SK-N-SH treated with all-trans-retinoic acid at 6 μM for 48 hours (cell line): ENCODE data around the gene ARAP1.

Experiments used
- ATAC-seq: fragments of 200-7000 bp; cut with Tn5 transposase; 3 replicates; pipeline ENCODE4 v1.9.1; 2020; ENCODE audit warnings: mild to moderate bottlenecking, moderate library complexity
- ARNTL ChIP-seq: fragments of 450-650 bp; formaldehyde crosslinking; IDR thresholded peaks from 2 replicates; pipeline ENCODE4 v1.5.0; 2020; ENCODE audit warnings: low read depth, mild to moderate bottlenecking, moderate library complexity, borderline replicate concordance
- BACH2 ChIP-seq: fragments of 250-450 bp; sonication (Bioruptor Pico); IDR thresholded peaks from 2 replicates; pipeline ENCODE4 v1.9.0; 2021; ENCODE audit warnings: mild to moderate bottlenecking, borderline replicate concordance
- CSDC2 ChIP-seq: fragments of 250-450 bp; sonication (Bioruptor Pico); IDR thresholded peaks from 2 replicates; pipeline ENCODE4 v1.5.0; 2020; ENCODE audit warnings: mild to moderate bottlenecking, moderate library complexity
- ESRRG ChIP-seq: fragments of 250-450 bp; sonication (Bioruptor Pico); IDR thresholded peaks from 2 replicates; pipeline ENCODE4 v1.6.1; 2021; ENCODE audit warnings: mild to moderate bottlenecking
- GLIS3 ChIP-seq: fragments of 250-450 bp; sonication (Bioruptor Pico); IDR thresholded peaks from 2 replicates; pipeline ENCODE4 v1.5.0; 2020; ENCODE audit warnings: mild to moderate bottlenecking, moderate library complexity
- ISL1 ChIP-seq: fragments of 250-450 bp; sonication (Bioruptor Pico); IDR thresholded peaks from 2 replicates; pipeline ENCODE4 v2.1.2; 2022; ENCODE audit warnings: mild to moderate bottlenecking, moderate library complexity
- OSR1 ChIP-seq: fragments of 250-450 bp; sonication (Bioruptor Pico); IDR thresholded peaks from 2 replicates; pipeline ENCODE4 v1.8.0; 2022; ENCODE audit warnings: moderate library complexity, mild to moderate bottlenecking, inconsistent platforms
- PPARA ChIP-seq: fragments of 250-450 bp; sonication (Bioruptor Pico); IDR thresholded peaks from 2 replicates; pipeline ENCODE4 v1.5.0; 2020; ENCODE audit warnings: mild to moderate bottlenecking, borderline replicate concordance
- RARB ChIP-seq: fragments of 250-450 bp; sonication (Bioruptor Pico); IDR thresholded peaks from 2 replicates; pipeline ENCODE4 v1.8.0; 2021; ENCODE audit warnings: mild to moderate bottlenecking, moderate library complexity
- SNAI2 ChIP-seq: fragments of 250-450 bp; sonication (Bioruptor Pico); IDR thresholded peaks from 2 replicates; pipeline ENCODE4 v1.5.0; 2020; ENCODE audit warnings: mild to moderate bottlenecking, moderate library complexity
- TCF4 ChIP-seq: fragments of 250-450 bp; sonication (Bioruptor Pico); IDR thresholded peaks from 2 replicates; pipeline ENCODE4 v1.8.0; 2021; ENCODE audit warnings: mild to moderate bottlenecking, moderate library complexity, borderline replicate concordance
- TOX ChIP-seq: fragments of 250-450 bp; sonication (Bioruptor Pico); IDR thresholded peaks from 2 replicates; pipeline ENCODE4 v1.8.0; 2021; ENCODE audit warnings: mild to moderate bottlenecking, moderate library complexity, borderline replicate concordance
- ZC3H10 ChIP-seq: fragments of 250-450 bp; sonication (Bioruptor Pico); IDR thresholded peaks from 2 replicates; pipeline ENCODE4 v1.5.1; 2021; ENCODE audit warnings: mild to moderate bottlenecking, moderate library complexity
- ZFP3 ChIP-seq: fragments of 250-450 bp; sonication (Bioruptor Pico); IDR thresholded peaks from 2 replicates; pipeline ENCODE4 v1.5.0; 2020; ENCODE audit warnings: mild to moderate bottlenecking, moderate library complexity
- ZFP30 ChIP-seq: fragments of 450-650 bp; formaldehyde crosslinking; IDR thresholded peaks from 2 replicates; pipeline ENCODE4 v1.5.0; 2022; ENCODE audit warnings: mild to moderate bottlenecking, moderate library complexity
- ZNF8 ChIP-seq: fragments of 450-650 bp; formaldehyde crosslinking; IDR thresholded peaks from 2 replicates; pipeline ENCODE4 v1.5.0; 2020; ENCODE audit warnings: mild to moderate bottlenecking, moderate library complexity
- TF ChIP-seq, protein P1 (sequence below): fragments of 250-450 bp; sonication (Bioruptor Pico); IDR thresholded peaks from 2 replicates; pipeline ENCODE4 v1.5.1; 2021; ENCODE audit warnings: mild to moderate bottlenecking, moderate library complexity
- TF ChIP-seq, protein P2 (sequence below): fragments of 250-450 bp; sonication (Bioruptor Pico); IDR thresholded peaks from 2 replicates; pipeline ENCODE4 v1.8.0; 2020; ENCODE audit warnings: mild to moderate bottlenecking, moderate library complexity, borderline replicate concordance
- TF ChIP-seq, protein P3 (sequence below): fragments of 250-450 bp; sonication (Bioruptor Pico); IDR thresholded peaks from 2 replicates; pipeline ENCODE4 v1.8.0; 2021; ENCODE audit warnings: low read depth, mild to moderate bottlenecking, moderate library complexity, borderline replicate concordance
- TF ChIP-seq, protein P4 (sequence below): fragments of 250-450 bp; sonication (Bioruptor Pico); IDR thresholded peaks from 2 replicates; pipeline ENCODE4 v1.5.0; 2020; ENCODE audit warnings: mild to moderate bottlenecking, moderate library complexity
- TF ChIP-seq, protein P5 (sequence below): fragments of 250-450 bp; sonication (Bioruptor Pico); IDR thresholded peaks from 2 replicates; pipeline ENCODE4 v1.5.1; 2020; ENCODE audit warnings: low read depth, mild to moderate bottlenecking, moderate library complexity

ARAP1 gene

DNA sequence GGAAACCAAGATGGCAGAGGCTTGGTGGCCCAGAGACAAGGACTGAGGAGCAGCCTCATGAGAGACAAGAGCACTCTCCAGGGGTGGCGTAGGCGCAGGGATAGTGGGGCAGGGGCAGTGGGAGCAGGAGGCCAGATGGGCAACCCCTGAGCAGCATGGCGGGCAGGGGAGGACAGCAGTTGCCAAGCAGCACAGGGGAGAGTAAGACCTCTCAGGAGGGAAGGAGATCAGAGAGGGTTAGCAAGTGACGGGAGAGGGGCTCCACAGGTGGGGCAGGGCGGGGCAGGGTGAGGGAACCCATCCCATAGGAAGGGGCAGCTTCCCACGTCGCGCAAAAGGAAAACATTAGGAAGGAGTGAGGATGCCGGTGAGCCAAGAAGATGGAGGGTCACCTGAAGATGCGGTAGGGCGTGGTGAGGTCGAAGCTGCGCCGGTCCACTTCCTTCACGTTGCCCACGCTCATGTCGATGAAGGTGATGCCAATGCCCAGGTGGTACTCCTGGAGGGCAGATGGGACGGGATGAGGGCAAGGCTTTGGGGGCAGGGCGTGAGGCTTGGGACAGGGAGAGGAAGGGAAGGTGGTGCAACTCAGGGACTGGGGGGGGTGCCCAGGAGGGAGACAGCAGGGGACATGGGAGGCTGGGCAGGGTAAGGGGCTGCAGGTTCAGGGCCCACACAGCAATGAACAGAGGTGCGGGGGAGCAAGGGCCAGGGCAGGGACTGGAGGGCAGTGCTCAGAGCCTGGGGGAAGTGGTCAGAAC lies 42.5 kb downstream of the ARAP1 start:
- ATAC-seq, result no peak
- TF ChIP-seq ZFP30 (CRISPR knock-in tag), result no peak
- no peak for TF ChIP-seq ZC3H10 (CRISPR knock-in tag)
- no peak for TF ChIP-seq SNAI2
- TF ChIP-seq ZFP3 (CRISPR knock-in tag), result no peak
- no peak for TF ChIP-seq ARNTL
- no peak for TF ChIP-seq TCF4 (CRISPR knock-in tag)
- TF ChIP-seq, protein P1, sequence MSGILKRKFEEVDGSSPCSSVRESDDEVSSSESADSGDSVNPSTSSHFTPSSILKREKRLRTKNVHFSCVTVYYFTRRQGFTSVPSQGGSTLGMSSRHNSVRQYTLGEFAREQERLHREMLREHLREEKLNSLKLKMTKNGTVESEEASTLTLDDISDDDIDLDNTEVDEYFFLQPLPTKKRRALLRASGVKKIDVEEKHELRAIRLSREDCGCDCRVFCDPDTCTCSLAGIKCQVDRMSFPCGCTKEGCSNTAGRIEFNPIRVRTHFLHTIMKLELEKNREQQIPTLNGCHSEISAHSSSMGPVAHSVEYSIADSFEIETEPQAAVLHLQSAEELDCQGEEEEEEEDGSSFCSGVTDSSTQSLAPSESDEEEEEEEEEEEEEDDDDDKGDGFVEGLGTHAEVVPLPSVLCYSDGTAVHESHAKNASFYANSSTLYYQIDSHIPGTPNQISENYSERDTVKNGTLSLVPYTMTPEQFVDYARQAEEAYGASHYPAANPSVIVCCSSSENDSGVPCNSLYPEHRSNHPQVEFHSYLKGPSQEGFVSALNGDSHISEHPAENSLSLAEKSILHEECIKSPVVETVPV, result no peak
- TF ChIP-seq PPARA (CRISPR knock-in tag), result no peak
- no peak for TF ChIP-seq ISL1
- TF ChIP-seq, protein P2, sequence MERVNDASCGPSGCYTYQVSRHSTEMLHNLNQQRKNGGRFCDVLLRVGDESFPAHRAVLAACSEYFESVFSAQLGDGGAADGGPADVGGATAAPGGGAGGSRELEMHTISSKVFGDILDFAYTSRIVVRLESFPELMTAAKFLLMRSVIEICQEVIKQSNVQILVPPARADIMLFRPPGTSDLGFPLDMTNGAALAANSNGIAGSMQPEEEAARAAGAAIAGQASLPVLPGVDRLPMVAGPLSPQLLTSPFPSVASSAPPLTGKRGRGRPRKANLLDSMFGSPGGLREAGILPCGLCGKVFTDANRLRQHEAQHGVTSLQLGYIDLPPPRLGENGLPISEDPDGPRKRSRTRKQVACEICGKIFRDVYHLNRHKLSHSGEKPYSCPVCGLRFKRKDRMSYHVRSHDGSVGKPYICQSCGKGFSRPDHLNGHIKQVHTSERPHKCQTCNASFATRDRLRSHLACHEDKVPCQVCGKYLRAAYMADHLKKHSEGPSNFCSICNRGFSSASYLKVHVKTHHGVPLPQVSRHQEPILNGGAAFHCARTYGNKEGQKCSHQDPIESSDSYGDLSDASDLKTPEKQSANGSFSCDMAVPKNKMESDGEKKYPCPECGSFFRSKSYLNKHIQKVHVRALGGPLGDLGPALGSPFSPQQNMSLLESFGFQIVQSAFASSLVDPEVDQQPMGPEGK (CRISPR knock-in tag), result no peak
- TF ChIP-seq, protein P3, sequence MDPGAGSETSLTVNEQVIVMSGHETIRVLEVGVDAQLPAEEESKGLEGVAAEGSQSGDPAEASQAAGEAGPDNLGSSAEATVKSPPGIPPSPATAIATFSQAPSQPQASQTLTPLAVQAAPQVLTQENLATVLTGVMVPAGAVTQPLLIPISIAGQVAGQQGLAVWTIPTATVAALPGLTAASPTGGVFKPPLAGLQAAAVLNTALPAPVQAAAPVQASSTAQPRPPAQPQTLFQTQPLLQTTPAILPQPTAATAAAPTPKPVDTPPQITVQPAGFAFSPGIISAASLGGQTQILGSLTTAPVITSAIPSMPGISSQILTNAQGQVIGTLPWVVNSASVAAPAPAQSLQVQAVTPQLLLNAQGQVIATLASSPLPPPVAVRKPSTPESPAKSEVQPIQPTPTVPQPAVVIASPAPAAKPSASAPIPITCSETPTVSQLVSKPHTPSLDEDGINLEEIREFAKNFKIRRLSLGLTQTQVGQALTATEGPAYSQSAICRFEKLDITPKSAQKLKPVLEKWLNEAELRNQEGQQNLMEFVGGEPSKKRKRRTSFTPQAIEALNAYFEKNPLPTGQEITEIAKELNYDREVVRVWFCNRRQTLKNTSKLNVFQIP (CRISPR knock-in tag), result no peak
- no peak for TF ChIP-seq TOX (CRISPR knock-in tag)
- no peak for TF ChIP-seq OSR1 (CRISPR knock-in tag)
- TF ChIP-seq GLIS3 (CRISPR knock-in tag), result no peak
- TF ChIP-seq, protein P4, sequence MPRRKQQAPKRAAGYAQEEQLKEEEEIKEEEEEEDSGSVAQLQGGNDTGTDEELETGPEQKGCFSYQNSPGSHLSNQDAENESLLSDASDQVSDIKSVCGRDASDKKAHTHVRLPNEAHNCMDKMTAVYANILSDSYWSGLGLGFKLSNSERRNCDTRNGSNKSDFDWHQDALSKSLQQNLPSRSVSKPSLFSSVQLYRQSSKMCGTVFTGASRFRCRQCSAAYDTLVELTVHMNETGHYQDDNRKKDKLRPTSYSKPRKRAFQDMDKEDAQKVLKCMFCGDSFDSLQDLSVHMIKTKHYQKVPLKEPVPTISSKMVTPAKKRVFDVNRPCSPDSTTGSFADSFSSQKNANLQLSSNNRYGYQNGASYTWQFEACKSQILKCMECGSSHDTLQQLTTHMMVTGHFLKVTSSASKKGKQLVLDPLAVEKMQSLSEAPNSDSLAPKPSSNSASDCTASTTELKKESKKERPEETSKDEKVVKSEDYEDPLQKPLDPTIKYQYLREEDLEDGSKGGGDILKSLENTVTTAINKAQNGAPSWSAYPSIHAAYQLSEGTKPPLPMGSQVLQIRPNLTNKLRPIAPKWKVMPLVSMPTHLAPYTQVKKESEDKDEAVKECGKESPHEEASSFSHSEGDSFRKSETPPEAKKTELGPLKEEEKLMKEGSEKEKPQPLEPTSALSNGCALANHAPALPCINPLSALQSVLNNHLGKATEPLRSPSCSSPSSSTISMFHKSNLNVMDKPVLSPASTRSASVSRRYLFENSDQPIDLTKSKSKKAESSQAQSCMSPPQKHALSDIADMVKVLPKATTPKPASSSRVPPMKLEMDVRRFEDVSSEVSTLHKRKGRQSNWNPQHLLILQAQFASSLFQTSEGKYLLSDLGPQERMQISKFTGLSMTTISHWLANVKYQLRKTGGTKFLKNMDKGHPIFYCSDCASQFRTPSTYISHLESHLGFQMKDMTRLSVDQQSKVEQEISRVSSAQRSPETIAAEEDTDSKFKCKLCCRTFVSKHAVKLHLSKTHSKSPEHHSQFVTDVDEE (CRISPR knock-in tag), result no peak
- no peak for TF ChIP-seq RARB
- no peak for TF ChIP-seq ZNF8
- no peak for TF ChIP-seq ESRRG (CRISPR knock-in tag)
- no peak for TF ChIP-seq BACH2 (CRISPR knock-in tag)

DNA sequence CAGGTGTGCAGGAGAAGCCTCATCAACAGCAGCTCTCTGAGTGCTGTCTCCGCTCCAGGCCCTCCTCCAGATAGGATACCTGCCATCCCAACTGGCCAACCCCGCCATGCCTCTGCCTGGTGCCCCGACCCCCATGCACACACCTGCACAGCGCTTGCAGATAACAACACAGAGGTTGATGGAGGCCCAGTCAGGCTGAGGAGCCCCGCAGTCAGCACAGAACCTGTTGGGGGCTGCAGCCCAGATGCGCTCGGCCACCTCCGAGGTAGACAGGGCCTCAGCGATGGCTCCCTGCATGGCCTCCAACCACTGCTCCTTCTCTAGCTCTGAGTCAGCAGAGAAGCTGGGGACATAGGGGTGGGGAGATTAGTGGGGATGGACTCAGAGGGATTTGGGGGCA lies 45.2 kb downstream of the ARAP1 start:
- TF ChIP-seq CSDC2 (CRISPR knock-in tag) (no peak), ZFP3 (CRISPR knock-in tag) (no peak), OSR1 (CRISPR knock-in tag) (no peak), ESRRG (CRISPR knock-in tag) (no peak), TCF4 (CRISPR knock-in tag) (no peak), BACH2 (CRISPR knock-in tag) (no peak), ZFP30 (CRISPR knock-in tag) (no peak), TOX (CRISPR knock-in tag) (no peak), GLIS3 (CRISPR knock-in tag) (no peak)
- TF ChIP-seq, protein P2 (CRISPR knock-in tag), result no peak

DNA sequence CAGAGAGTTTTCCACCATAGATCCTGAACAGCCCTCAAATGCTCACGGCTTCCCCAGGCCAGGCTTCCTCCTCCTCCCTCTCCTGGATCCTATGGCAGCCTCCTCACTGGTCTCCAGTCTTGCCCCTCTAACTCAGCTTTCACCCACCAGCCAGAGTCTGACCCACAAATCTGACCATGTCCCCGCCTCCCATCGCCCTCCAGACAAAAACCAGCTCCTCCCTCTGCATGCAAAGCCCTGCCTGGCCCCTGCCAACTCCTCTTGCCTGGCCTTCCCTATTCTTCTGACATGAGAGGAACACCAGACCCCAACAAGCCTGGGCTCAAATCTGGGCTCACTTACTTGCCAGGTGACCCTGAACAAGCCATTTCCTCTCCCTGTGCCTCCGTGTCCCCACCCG lies 45.6 kb downstream of the ARAP1 start:
- ATAC-seq, result no peak
- no peak for TF ChIP-seq ZFP3 (CRISPR knock-in tag)
- TF ChIP-seq, protein P2 (CRISPR knock-in tag), result no peak
- TF ChIP-seq ZNF8, result no peak
- no peak for TF ChIP-seq OSR1 (CRISPR knock-in tag)
- TF ChIP-seq ZFP30 (CRISPR knock-in tag), result no peak
- TF ChIP-seq, protein P5, sequence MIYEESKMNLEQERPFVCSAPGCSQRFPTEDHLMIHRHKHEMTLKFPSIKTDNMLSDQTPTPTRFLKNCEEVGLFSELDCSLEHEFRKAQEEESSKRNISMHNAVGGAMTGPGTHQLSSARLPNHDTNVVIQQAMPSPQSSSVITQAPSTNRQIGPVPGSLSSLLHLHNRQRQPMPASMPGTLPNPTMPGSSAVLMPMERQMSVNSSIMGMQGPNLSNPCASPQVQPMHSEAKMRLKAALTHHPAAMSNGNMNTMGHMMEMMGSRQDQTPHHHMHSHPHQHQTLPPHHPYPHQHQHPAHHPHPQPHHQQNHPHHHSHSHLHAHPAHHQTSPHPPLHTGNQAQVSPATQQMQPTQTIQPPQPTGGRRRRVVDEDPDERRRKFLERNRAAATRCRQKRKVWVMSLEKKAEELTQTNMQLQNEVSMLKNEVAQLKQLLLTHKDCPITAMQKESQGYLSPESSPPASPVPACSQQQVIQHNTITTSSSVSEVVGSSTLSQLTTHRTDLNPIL (CRISPR knock-in tag), result no peak
- no peak for TF ChIP-seq CSDC2 (CRISPR knock-in tag)
- TF ChIP-seq, protein P1, result no peak
- TF ChIP-seq PPARA (CRISPR knock-in tag), result no peak
- TF ChIP-seq RARB, result no peak
- no peak for TF ChIP-seq ZC3H10 (CRISPR knock-in tag)
- TF ChIP-seq BACH2 (CRISPR knock-in tag), result no peak

More for the DNA sequence above, 45.2 kb downstream of the ARAP1 start:
- no peak for ATAC-seq
